ENCODE results near the gene SLC18A3.
A peak's percentile ranks its signal among the peaks of the same experiment; 100 is the strongest.

The SLC18A3 gene

DNA sequence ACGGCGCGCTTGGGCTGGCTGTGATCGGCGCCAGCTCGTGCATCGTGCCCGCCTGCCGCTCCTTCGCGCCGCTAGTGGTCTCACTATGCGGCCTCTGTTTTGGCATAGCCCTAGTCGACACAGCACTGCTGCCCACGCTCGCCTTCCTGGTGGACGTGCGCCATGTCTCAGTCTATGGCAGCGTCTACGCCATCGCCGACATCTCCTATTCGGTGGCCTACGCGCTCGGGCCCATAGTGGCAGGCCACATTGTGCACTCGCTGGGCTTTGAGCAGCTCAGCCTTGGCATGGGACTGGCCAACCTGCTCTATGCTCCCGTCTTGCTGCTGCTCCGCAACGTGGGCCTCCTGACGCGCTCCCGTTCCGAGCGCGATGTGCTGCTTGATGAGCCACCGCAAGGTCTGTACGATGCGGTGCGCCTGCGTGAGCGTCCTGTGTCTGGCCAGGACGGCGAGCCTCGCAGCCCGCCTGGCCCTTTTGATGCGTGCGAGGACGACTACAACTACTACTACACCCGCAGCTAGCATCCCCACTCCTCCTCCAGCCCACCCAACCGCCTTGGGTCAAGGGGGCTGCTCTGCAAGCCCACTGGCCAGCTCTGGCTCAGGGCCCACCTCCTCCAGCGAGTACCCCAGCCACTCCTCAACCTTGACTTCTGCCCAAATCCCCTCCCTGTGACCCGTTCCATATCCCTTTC lies 1.9 kb downstream of the SLC18A3 start:
- no peak for DNase-seq (ENCODE audit: low read depth)

- DNase-seq (ENCODE audit: low read depth) = peak; percentile 35
Measured at GRCh38 chr10:49612513-49613164, 2.5 kb downstream of the SLC18A3 start.

DNA sequence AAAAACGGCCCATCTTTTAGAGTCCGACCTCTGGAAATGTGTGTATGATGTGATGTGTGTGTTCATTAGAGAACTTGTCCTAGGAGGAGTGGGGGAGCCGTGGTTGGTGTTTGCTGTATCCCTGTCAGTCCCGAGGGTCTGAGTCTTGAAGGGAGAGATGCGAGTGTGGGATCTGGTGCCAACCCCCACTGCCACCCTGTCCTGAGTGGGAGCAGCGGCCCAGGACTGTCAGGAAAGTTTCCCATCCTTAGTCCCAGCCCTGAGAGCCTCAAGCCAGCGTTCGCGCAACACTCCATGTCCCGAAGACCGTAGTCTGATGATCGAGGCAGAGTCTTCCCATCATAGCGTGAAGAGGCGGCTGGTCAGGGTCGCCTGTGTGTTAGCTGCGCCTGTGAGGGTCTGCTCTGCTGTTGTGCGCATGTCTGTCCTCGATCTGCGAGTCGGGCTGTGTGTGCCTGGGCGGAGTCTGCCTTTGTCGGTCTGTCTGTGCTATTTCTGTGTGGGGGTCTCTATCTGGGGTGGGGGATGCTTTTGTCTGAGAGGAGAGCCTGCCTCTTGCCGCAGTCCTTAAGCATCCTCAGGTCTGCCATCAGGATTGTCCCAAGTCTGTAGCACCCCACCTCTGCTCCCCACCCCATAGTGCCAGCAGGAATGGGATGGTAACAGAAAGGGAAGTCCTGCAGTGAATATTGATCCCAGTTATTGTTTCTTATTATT lies 3.2 kb downstream of the SLC18A3 start:
- no peak for DNase-seq (ENCODE audit: low read depth)

DNA sequence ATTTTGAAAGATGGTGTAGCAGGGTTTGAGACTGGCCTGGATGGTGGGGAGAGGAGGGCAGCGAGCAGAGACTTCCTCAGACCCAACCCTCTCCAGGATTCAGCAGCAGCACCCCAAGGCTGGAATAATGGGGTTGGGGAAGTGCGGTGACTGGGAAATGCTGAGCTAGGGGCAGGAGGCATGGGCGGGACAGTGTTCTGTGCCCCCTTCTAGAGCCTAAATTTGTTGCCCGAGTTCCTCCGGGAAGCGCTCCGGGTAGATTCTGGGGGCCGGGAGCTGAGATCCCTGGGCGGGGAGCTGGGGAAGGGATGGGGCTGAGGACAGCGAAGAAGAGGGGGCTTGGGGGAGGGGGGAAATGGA lies 3.8 kb downstream of the SLC18A3 start, which contains the start of gene CHAT:
TSS of gene CHAT (plus strand) at position 156 of the 360 bp plus-strand sequence. CDS start at position 309, 153 bp downstream.
- DNase-seq (ENCODE audit: low read depth) = no peak

- DNase-seq (ENCODE audit: low read depth) = no peak
Measured at GRCh38 chr10:49614242-49615198, 4.4 kb downstream of the SLC18A3 start.

- DNase-seq (ENCODE audit: low read depth) = no peak
Measured at GRCh38 chr10:49615213-49615612, 5.1 kb downstream of the SLC18A3 start.

- DNase-seq (ENCODE audit: low read depth) = no peak
Measured at GRCh38 chr10:49615721-49616120, 5.6 kb downstream of the SLC18A3 start.

DNA sequence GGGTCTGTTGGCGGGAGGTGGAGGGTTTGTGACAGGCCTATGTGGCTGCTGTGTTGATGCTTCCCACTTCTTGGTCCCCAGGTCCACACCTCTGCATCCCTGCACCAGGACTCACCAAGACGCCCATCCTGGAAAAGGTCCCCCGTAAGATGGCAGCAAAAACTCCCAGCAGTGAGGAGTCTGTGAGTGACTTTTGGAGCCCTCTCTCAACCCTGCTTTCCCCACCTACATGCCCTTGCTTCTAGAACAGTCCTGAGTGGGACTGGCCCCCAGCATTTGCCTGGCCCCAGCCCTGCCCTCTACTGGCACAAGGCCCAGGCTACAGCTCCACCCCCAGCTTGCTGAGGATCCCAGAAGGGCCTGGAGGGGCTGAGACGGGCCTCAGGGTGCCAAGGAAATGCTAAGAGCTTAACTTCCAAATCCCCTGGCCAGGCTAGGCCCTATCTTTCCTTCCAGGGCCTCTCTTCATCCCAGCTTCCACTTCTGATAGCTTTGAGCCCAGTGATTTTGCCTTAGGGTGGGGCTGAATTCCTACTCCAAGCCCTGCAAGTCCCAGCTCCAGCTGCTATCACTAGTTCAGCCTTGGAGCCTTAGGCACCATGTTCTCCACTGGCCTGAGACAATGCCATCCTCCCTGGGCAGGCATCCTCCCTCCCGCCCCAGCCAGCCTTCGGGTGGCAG lies 6.5 kb downstream of the SLC18A3 start:
- no peak for DNase-seq (ENCODE audit: low read depth)

DNA sequence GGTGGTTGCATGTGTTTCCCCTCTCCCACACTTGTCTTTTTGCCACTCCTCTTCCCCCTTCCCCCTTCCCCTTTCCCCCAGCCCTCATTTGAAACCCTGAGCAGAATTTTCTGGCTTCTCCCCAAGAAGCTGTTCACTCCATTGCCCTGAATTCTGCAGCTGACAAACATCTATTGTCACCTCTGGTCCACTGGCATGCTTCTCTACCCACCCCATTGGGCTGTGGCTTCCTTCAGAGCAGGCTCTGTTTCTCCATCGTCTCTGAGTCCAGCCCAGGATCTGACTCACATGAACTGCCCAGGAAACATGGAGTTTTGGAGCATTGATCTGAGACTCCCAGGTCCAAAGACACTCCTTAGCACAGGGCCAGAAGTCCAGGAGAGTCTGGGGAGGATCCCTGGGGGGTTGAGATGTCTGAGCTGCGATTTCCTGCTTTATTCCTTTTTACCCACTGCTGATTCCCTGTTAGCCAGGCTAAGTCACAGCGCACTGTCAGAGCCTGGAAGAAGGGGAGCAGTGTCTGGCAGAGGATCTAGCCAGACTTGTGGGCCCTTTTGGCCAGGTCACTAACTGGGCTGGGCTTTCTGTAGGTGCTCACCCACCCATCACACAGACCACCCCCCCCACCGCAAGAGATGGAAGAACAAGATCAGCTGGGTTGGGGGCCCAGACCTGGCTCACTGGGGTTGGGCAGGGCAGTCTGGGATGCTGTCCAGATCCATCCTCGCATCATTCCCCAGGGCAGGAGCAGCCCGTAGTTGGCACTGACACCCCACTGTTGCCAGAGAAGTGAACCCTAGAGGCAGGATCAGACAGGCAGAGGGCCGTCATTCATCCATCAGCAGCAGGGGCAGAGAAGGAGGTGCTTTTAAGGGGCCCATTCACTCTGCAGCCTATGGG lies 7.3 kb downstream of the SLC18A3 start:
- DNase-seq (ENCODE audit: low read depth) = peak; percentile 10

GRCh38 chr10:49618821-49619220 lies 8.7 kb downstream of the SLC18A3 start:
- DNase-seq (ENCODE audit: low read depth) = peak; percentile 8

- no peak for DNase-seq (ENCODE audit: low read depth)
Measured at GRCh38 chr10:49619613-49620012, 9.5 kb downstream of the SLC18A3 start.

DNA sequence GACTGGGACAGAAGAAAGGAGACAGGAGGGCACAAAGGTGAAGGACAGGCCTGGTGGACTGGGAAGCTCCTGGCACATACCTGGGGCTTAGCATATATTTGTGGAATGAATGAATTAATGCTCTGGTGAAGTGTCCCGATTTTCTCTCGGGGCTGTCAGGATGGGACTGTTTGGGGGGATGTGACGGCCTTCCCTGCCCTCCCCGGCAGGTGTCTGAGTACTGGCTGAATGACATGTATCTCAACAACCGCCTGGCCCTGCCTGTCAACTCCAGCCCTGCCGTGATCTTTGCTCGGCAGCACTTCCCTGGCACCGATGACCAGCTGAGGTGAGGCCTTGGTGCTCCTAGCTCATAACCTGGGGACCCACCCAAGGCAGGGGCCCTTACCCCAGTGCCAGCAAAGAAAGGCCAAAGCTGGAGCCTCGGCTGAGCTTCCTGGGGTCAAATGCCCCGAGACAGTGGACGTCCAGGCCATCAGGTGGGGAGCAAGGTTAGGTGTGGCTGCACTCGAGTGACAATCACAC lies 10.2 kb downstream of the SLC18A3 start:
- DNase-seq (ENCODE audit: low read depth) = no peak

DNA sequence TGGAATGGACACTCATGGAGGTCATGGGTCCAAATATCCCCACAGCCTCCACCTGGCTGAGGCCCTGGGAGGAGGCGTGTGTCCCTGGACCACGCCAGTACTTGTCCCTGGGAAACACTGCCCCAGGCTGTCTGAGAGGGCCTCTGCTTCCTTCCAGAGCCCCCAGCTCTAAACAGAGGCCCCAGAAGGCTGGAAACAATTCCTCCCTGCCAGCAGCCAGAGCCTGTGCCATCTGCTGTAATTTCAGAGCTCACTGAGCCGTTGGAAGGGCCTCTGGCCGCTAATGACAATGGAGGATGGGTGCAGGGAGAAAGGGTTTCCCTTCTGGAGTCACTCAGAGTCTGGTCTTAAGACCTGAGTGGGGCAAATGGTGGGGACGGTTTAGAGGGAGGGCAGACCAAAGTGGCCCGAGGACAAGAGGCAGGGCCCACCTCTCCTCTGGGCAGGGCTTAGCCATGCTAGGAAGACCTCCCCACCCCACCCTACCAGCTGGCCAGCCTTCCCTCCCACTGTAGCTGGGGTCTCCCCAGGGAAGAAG lies 10.8 kb downstream of the SLC18A3 start:
- no peak for DNase-seq (ENCODE audit: low read depth)

GRCh38 chr10:49621561-49621960 lies 11.5 kb downstream of the SLC18A3 start:
- DNase-seq (ENCODE audit: low read depth) = no peak

- DNase-seq (ENCODE audit: low read depth) = no peak
Measured at GRCh38 chr10:49622426-49623425, 12.6 kb downstream of the SLC18A3 start.

- no peak for DNase-seq (ENCODE audit: low read depth)
Measured at GRCh38 chr10:49624629-49625028, 14.5 kb downstream of the SLC18A3 start.

- no peak for DNase-seq (ENCODE audit: low read depth)
Measured at GRCh38 chr10:49625411-49625810, 15.3 kb downstream of the SLC18A3 start.

DNA sequence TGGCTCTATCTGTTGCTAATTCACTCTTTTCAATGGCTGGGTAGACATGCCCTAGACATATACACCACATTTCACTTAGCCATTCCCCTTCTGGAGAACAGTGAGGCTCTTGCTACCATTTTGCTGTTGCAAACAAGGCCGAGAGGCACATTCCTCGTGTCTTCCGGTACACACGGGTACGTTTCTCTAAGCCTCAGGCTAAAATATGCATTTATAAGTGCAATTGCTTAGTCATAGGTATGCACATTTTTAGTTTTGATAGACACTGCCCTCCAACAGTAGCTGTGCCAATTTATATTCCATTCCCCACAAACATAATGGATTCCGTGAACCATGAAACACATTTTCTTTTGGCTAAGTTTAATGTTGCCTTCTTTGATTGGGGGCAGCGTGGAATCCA lies 16.9 kb downstream of the SLC18A3 start:
- no peak for DNase-seq (ENCODE audit: low read depth)
